Body of pancreas (tissue), 4 donors: Measurements from ENCODE around the gene RFC4.

ENCODE experiments used
- CTCF ChIP-seq, 7 experiments: fragments of 450-650 bp in 4 of 7; fragments of 200-600 bp in 3 of 7; sonication (generic) in 3 of 7; IDR thresholded peaks; one replicate each; pipeline ENCODE4 v1.5.1; 2016 to 2019; ENCODE audit warnings: antibody characterized with exemption in 7 of 7
- POLR2A ChIP-seq, 3 donors: fragments of 450-650 bp; IDR thresholded peaks; one replicate each; pipeline ENCODE4 v1.6.1; 2016; ENCODE audit warnings: antibody characterized with exemption in 3 of 3, mild to moderate bottlenecking in 2 of 3

- TF ChIP-seq CTCF (IDR thresholded peaks at IDR 0.05), result no peak
- TF ChIP-seq POLR2A (IDR thresholded peaks at IDR 0.05), result no peak
Measured at GRCh38 chr3:186743666-186744065, 62.6 kb downstream of the RFC4 start.
